ENCODE data around the gene TUFT1. TPM values are rescaled to one million over a fixed set of nuclear protein-coding genes. Genes with fewer than 3 reads are reported as not detected.

TUFT1 gene
- total and polyA plus RNA-seq, 2 of the 4 experiments (the other 2 are of a cell fraction): 21.2 to 30.3 TPM

GRCh38 chr1:151494741-151495281 is 45.3 kb upstream of the TUFT1 start:
- CTCF ChIA-PET: interaction anchor here (0.8 kb wide), 1 partner anchor 9 kb away, joined by 3 read pairs; no protein-coding TSS in a partner anchor

More at GRCh38 chr1:151494741-151495281, 45.3 kb upstream of the TUFT1 start:
- BruUV-seq (replicated peaks): no TSS peak
- Histone ChIP-seq H3K27ac (ENCODE audit: insufficient read depth, low read length) (no peak overlapping the region), H4K8ac (ENCODE audit: low read depth in 2 of 2, low read length in 2 of 2) (no peak overlapping the region), H3K56ac (ENCODE audit: extremely low read depth, insufficient read depth, low read length) (no peak overlapping the region), H4K91ac (ENCODE audit: insufficient read depth, low read depth, low read length) (no peak overlapping the region), H3K27me3 (ENCODE audit: control insufficient read depth, insufficient read depth, low read length) (peaks cover 7% of the 10 kb centered on the region), H3K9ac (ENCODE audit: low read depth, low read length) (no peak overlapping the region), H3K18ac (ENCODE audit: low read depth, low read length) (no peak overlapping the region), H3K23ac (ENCODE audit: low read depth, low read length) (no peak overlapping the region), H2BK5ac (ENCODE audit: low read depth, low read length, poor library complexity, severe bottlenecking) (no peak overlapping the region), H3K4me2 (ENCODE audit: low read depth, low read length) (no peak overlapping the region; the same call in 1 of the 2 replicates), H2AK5ac (ENCODE audit: low read depth, low read length) (no peak overlapping the region), H2BK120ac (ENCODE audit: low read depth, low read length) (no peak overlapping the region), H2AFZ (replicated peaks; ENCODE audit: low read length, poor library complexity) (peak overlapping the region; percentile 61), H3K79me1 (ENCODE audit: low read depth in 1 of 2, low read length in 2 of 2) (no peaks in the 10 kb centered on the region), H3K4ac (ENCODE audit: low read depth, low read length) (0 out of 2 replicates have a peak overlapping the region, but pooled peaks have one; percentile 7), H3K36me3 (ENCODE audit: control insufficient read depth, insufficient read depth, low read length) (no peaks in the 10 kb centered on the region), H4K5ac (ENCODE audit: low read depth, low read length) (no peak overlapping the region), H4K20me1 (ENCODE audit: insufficient read depth, low read length) (no peaks in the 10 kb centered on the region), H3K9me1 (ENCODE audit: insufficient read depth, low read length) (peaks cover 3% of the 10 kb centered on the region; the same call in 1 of the 2 replicates), H2BK20ac (ENCODE audit: low read depth, low read length) (no peak overlapping the region), H3K9me3 (ENCODE audit: control insufficient read depth, insufficient read depth, low read length) (no peaks in the 10 kb centered on the region), H2AK9ac (replicated peaks; ENCODE audit: low read depth, low read length, poor library complexity) (no peak overlapping the region), H2BK15ac (ENCODE audit: low read depth, low read length) (no peak overlapping the region), H3K4me1 (ENCODE audit: control insufficient read depth, insufficient read depth, low read length) (peaks cover 3% of the 10 kb centered on the region), H3K4me3 (ENCODE audit: insufficient read depth, low read depth, low read length) (no peak overlapping the region), H3K14ac (replicated peaks; ENCODE audit: low read depth, low read length) (no peak overlapping the region)
- peak; percentile 79 for ATAC-seq (ENCODE audit: low read depth)
- DNase-seq: peak; percentile 56
- TF ChIP-seq FOS (IDR thresholded peaks at IDR 0.05; ENCODE audit: low read depth, low read length): peak; percentile 53; the same call in 1 of the 2 replicates
- 0 out of 2 replicates have a peak, but pooled peaks have one; percentile 43 for TF ChIP-seq BHLHE40 (IDR thresholded peaks at IDR 0.05; ENCODE audit: low read depth, low read length)
- TF ChIP-seq CTCF (conservative IDR thresholded peaks at IDR 0.05; ENCODE audit: low read depth, low read length): no peak
- WGBS, 2 experiments (ENCODE audit: extremely low coverage in 2 of 2, insufficient read length in 1 of 2): no CpG with 5 or more reads among the region's 1 CpG
- in situ Hi-C loops (cut with MboI; ENCODE audit: low sequenced_read_pairs) (no loop called here), dilution Hi-C loops (cut with HindIII; ENCODE audit: low sequenced_read_pairs, unreplicated experiment) (no loop called here), intact Hi-C loops (cut with micrococcal nuclease) (no loop called here)
- POLR2A ChIA-PET (ENCODE audit: unreplicated experiment): no interaction called here
